T follicular helper cell (primary cell): ENCODE results near the gene CCND3.

Source experiments
- DNase-seq: peaks from one replicate; pipeline ENCODE4 v3.0.0-alpha.2; 2020; ENCODE audit warnings: low read depth

The CCND3 gene

GRCh38 chr6:41921712-41921998 lies 20.0 kb downstream of the CCND3 start:
- no peak for DNase-seq

- DNase-seq: peak; percentile 91
These were observed 20.5 kb downstream of the CCND3 start, which contains the start of the genes BYSL and MED20 for GRCh38 chr6:41920921-41921711. TSS of gene BYSL (plus strand) at chr6:41921499. CDS start at chr6:41921563, 64 bp downstream. TSS of gene MED20 (minus strand) at chr6:41921139. CDS start at chr6:41921018, 121 bp downstream.

- DNase-seq: no peak
These were observed 24.1 kb downstream of the CCND3 start for GRCh38 chr6:41917528-41917927.

GRCh38 chr6:41914869-41915530 lies 26.6 kb downstream of the CCND3 start:
- DNase-seq: no peak

GRCh38 chr6:41914343-41914742 lies 27.3 kb downstream of the CCND3 start:
- no peak for DNase-seq

- no peak for DNase-seq
These were observed 31.9 kb downstream of the CCND3 start for GRCh38 chr6:41909727-41910126.

- DNase-seq: peak; percentile 37
These were observed 39.6 kb downstream of the CCND3 start for GRCh38 chr6:41901882-41902519.

- DNase-seq: no peak
These were observed 40.7 kb downstream of the CCND3 start for GRCh38 chr6:41900861-41901260.

GRCh38 chr6:41896281-41896680 lies 45.3 kb downstream of the CCND3 start:
- DNase-seq: no peak

- DNase-seq: peak; percentile 89
These were observed 46.0 kb downstream of the CCND3 start, which contains the start of gene USP49 for GRCh38 chr6:41895300-41896233. TSS of gene USP49 (minus strand) at chr6:41895375. CDS start at chr6:41806983, 88,392 bp downstream.

- no peak for DNase-seq
These were observed 47.0 kb downstream of the CCND3 start for GRCh38 chr6:41894366-41895299.

GRCh38 chr6:41892921-41893564 lies 48.6 kb downstream of the CCND3 start:
- no peak for DNase-seq

GRCh38 chr6:41887331-41887751 lies 54.3 kb downstream of the CCND3 start:
- DNase-seq: no peak

GRCh38 chr6:41885930-41886329 lies 55.7 kb downstream of the CCND3 start:
- no peak for DNase-seq

- DNase-seq: no peak
These were observed 56.7 kb downstream of the CCND3 start for GRCh38 chr6:41884957-41885356.
